ENCODE results near the gene IDE. TPM values are rescaled to one million over a fixed set of nuclear protein-coding genes. Genes with fewer than 3 reads are reported as not detected.
A peak's percentile ranks its signal among the peaks of the same experiment; 100 is the strongest.

The IDE gene
- total and polyA plus RNA-seq, 2 of the 4 experiments (the other 2 are of a cell fraction): 9.3 to 27.4 TPM

- Histone ChIP-seq H2AFZ (replicated peaks; ENCODE audit: low read length, poor library complexity) (no peak overlapping the region), H4K91ac (ENCODE audit: insufficient read depth, low read depth, low read length) (no peak overlapping the region), H4K5ac (ENCODE audit: low read depth, low read length) (no peak overlapping the region), H3K4me1 (ENCODE audit: control insufficient read depth, insufficient read depth, low read length) (peaks cover 4% of the 10 kb centered on the region), H3K14ac (replicated peaks; ENCODE audit: low read depth, low read length) (no peak overlapping the region), H2BK20ac (ENCODE audit: low read depth, low read length) (no peak overlapping the region), H2AK5ac (ENCODE audit: low read depth, low read length) (no peak overlapping the region), H2BK120ac (ENCODE audit: low read depth, low read length) (no peak overlapping the region), H3K9me3 (ENCODE audit: control insufficient read depth, insufficient read depth, low read length) (no peaks in the 10 kb centered on the region), H3K4me3 (ENCODE audit: insufficient read depth, low read depth, low read length) (no peak overlapping the region), H3K27ac (ENCODE audit: insufficient read depth, low read length) (no peak overlapping the region), H3K9ac (ENCODE audit: low read depth, low read length) (no peak overlapping the region), H3K9me1 (ENCODE audit: insufficient read depth, low read length) (peaks cover 7% of the 10 kb centered on the region), H3K18ac (ENCODE audit: low read depth, low read length) (no peak overlapping the region), H3K56ac (ENCODE audit: extremely low read depth, insufficient read depth, low read length) (no peak overlapping the region), H3K23ac (ENCODE audit: low read depth, low read length) (no peak overlapping the region), H4K20me1 (ENCODE audit: insufficient read depth, low read length) (peaks cover 36% of the 10 kb centered on the region), H2BK15ac (ENCODE audit: low read depth, low read length) (no peak overlapping the region), H3K36me3 (ENCODE audit: control insufficient read depth, insufficient read depth, low read length) (peaks cover 1% of the 10 kb centered on the region; the same call in 1 of the 2 replicates), H2BK5ac (ENCODE audit: low read depth, low read length, poor library complexity, severe bottlenecking) (no peak overlapping the region), H3K79me1 (ENCODE audit: low read depth in 1 of 2, low read length in 2 of 2) (peaks cover 29 to 72% of the 10 kb centered on the region in 2 experiments), H3K27me3 (ENCODE audit: control insufficient read depth, insufficient read depth, low read length) (no peaks in the 10 kb centered on the region), H3K4me2 (ENCODE audit: low read depth, low read length) (no peak overlapping the region), H4K8ac (ENCODE audit: low read depth in 2 of 2, low read length in 2 of 2) (no peak overlapping the region), H3K4ac (ENCODE audit: low read depth, low read length) (no peak overlapping the region), H2AK9ac (replicated peaks; ENCODE audit: low read depth, low read length, poor library complexity) (no peak overlapping the region)
- TF ChIP-seq, protein P1, sequence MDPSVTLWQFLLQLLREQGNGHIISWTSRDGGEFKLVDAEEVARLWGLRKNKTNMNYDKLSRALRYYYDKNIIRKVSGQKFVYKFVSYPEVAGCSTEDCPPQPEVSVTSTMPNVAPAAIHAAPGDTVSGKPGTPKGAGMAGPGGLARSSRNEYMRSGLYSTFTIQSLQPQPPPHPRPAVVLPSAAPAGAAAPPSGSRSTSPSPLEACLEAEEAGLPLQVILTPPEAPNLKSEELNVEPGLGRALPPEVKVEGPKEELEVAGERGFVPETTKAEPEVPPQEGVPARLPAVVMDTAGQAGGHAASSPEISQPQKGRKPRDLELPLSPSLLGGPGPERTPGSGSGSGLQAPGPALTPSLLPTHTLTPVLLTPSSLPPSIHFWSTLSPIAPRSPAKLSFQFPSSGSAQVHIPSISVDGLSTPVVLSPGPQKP (IDR thresholded peaks at IDR 0.05; ENCODE audit: borderline replicate concordance, low read depth, low read length): no peak
- TF ChIP-seq BHLHE40 (IDR thresholded peaks at IDR 0.05; ENCODE audit: low read depth, low read length): no peak
- TF ChIP-seq RFX5 (IDR thresholded peaks at IDR 0.05; ENCODE audit: low read depth, low read length): no peak
- no peak for TF ChIP-seq CHD1 (IDR thresholded peaks at IDR 0.05; ENCODE audit: low read depth, low read length)
- no peak for TF ChIP-seq NFE2L2 (IDR thresholded peaks at IDR 0.05; ENCODE audit: low read depth, low read length)
- no peak for TF ChIP-seq FOS (IDR thresholded peaks at IDR 0.05; ENCODE audit: low read depth, low read length)
- TF ChIP-seq MAZ (IDR thresholded peaks at IDR 0.05; ENCODE audit: borderline replicate concordance, low read depth, low read length): no peak
- TF ChIP-seq RAD21 (IDR thresholded peaks at IDR 0.05; ENCODE audit: low read length): no peak
- dilution Hi-C loops (cut with HindIII; ENCODE audit: low sequenced_read_pairs, unreplicated experiment) (no loop called here), intact Hi-C loops (cut with micrococcal nuclease) (no loop called here), in situ Hi-C loops (cut with MboI; ENCODE audit: low sequenced_read_pairs) (loop anchor here (5.0 kb wide), 1 partner anchor 47 kb away; no protein-coding TSS in a partner anchor)
- 88% methylated on average over 2 of the region's 2 CpGs; no CpG with 5 or more reads in 1 of the 2 experiments for WGBS, 2 experiments (ENCODE audit: extremely low coverage in 2 of 2, insufficient read length in 1 of 2)
- ATAC-seq (ENCODE audit: low read depth): no peak
- DNase-seq: peak; percentile 34
- BruUV-seq (replicated peaks): no TSS peak
- ChIA-PET POLR2A (ENCODE audit: unreplicated experiment) (no interaction called here), CTCF (no interaction called here)
Measured at GRCh38 chr10:92569071-92569470, 4.8 kb downstream of the IDE start.
